ENCODE results near the gene GRIN3B. TPM values are rescaled to one million over a fixed set of nuclear protein-coding genes. Genes with fewer than 3 reads are reported as not detected.

Gene GRIN3B
- polyA plus RNA-seq, 2 of the 4 experiments (the other 2 are of a cell fraction): 0.67 to 1.5 TPM

DNA sequence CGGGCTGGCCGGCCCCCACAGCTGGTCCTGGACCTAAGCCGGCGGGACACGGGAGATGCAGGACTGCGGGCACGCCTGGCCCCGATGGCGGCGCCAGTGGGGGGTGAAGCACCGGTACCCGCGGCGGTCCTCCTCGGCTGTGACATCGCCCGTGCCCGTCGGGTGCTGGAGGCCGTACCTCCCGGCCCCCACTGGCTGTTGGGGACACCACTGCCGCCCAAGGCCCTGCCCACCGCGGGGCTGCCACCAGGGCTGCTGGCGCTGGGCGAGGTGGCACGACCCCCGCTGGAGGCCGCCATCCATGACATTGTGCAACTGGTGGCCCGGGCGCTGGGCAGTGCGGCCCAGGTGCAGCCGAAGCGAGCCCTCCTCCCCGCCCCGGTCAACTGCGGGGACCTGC is 3.1 kb downstream of the GRIN3B start:
- peaks cover 10% of the 10 kb centered on the region; the same call in 1 of the 3 replicates for H3K4me1 ChIP-seq
- ATAC-seq (no peak), FAIRE-seq (no peak), DNase-seq (ENCODE audit: low read depth in 1 of 2, low spot score in 1 of 2) (no peak)
- TF ChIP-seq ZNF302 (CRISPR knock-in tag; IDR thresholded peaks at IDR 0.05) (no peak), ESRRA (IDR thresholded peaks at IDR 0.05; ENCODE audit: borderline replicate concordance, low read length) (no peak)
- TF ChIP-seq, protein P1, sequence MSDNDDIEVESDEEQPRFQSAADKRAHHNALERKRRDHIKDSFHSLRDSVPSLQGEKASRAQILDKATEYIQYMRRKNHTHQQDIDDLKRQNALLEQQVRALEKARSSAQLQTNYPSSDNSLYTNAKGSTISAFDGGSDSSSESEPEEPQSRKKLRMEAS (IDR thresholded peaks at IDR 0.05): no peak
- H3K4me3 ChIP-seq: no peak overlapping the region
- H3K9me3 ChIP-seq: no peaks in the 10 kb centered on the region
- H3K27ac ChIP-seq: no peak overlapping the region
- no peak overlapping the region for H3K4me2 ChIP-seq
- WGBS (ENCODE audit: missing lambda C conversion rate): no CpG with 5 or more reads among the region's 37 CpGs
- POLR2A ChIA-PET: interaction anchor here (0.7 kb wide), 1 partner anchor 14 kb away, joined by 3 read pairs; no protein-coding TSS in a partner anchor
- CTCF ChIA-PET: interaction anchor here (0.6 kb wide), 2 partner anchors 655 to 1732 kb away, joined by 3 read pairs; no protein-coding TSS in a partner anchor

DNA sequence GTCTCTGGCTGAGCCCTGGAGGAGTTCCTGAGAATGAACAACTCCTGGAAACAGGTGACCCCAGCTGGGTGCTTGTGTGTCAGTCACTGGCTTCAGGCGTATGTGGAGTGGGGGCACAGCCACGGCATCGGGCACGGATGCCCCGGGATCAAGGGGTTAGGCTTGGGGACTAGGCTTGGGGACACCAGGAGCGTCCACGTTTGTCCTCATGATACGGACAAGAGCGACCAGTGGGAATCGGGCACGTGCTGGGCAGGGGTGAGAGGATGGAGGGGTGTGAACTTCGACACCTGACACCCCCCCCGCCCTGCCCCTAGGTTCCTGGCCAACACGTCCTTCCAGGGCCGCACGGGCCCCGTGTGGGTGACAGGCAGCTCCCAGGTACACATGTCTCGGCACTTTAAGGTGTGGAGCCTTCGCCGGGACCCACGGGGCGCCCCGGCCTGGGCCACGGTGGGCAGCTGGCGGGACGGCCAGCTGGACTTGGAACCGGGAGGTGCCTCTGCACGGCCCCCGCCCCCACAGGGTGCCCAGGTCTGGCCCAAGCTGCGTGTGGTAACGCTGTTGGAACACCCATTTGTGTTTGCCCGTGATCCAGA is 4.1 kb downstream of the GRIN3B start:
- ChIA-PET POLR2A (no interaction called here), CTCF (interaction anchor here (2.1 kb wide), 1 partner anchor 8 kb away, joined by 5 read pairs; no protein-coding TSS in a partner anchor)
- Histone ChIP-seq H3K4me2 (no peak overlapping the region), H3K27ac (no peak overlapping the region), H3K9me3 (no peaks in the 10 kb centered on the region), H3K4me3 (no peak overlapping the region), H3K4me1 (peaks cover 7% of the 10 kb centered on the region; the same call in 1 of the 3 replicates)
- ATAC-seq: no peak
- WGBS (ENCODE audit: missing lambda C conversion rate): 97% methylated on average over 6 of the region's 32 CpGs
- no peak for DNase-seq (ENCODE audit: low read depth in 1 of 2, low spot score in 1 of 2)
- no peak for TF ChIP-seq RARB (CRISPR knock-in tag; IDR thresholded peaks at IDR 0.05)
- no peak for TF ChIP-seq ZC3H11A (IDR thresholded peaks at IDR 0.05)
- TF ChIP-seq, protein P2, sequence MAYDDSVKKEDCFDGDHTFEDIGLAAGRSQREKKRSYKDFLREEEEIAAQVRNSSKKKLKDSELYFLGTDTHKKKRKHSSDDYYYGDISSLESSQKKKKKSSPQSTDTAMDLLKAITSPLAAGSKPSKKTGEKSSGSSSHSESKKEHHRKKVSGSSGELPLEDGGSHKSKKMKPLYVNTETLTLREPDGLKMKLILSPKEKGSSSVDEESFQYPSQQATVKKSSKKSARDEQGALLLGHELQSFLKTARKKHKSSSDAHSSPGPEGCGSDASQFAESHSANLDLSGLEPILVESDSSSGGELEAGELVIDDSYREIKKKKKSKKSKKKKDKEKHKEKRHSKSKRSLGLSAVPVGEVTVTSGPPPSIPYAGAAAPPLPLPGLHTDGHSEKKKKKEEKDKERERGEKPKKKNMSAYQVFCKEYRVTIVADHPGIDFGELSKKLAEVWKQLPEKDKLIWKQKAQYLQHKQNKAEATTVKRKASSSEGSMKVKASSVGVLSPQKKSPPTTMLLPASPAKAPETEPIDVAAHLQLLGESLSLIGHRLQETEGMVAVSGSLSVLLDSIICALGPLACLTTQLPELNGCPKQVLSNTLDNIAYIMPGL (CRISPR knock-in tag; IDR thresholded peaks at IDR 0.05; ENCODE audit: borderline replicate concordance): no peak
- TF ChIP-seq, protein P3, sequence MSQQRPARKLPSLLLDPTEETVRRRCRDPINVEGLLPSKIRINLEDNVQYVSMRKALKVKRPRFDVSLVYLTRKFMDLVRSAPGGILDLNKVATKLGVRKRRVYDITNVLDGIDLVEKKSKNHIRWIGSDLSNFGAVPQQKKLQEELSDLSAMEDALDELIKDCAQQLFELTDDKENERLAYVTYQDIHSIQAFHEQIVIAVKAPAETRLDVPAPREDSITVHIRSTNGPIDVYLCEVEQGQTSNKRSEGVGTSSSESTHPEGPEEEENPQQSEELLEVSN (IDR thresholded peaks at IDR 0.05; ENCODE audit: borderline replicate concordance, low read depth): no peak
- no peak for TF ChIP-seq CHD4 (IDR thresholded peaks at IDR 0.05; ENCODE audit: borderline replicate concordance)
- no peak for TF ChIP-seq MAFK (IDR thresholded peaks at IDR 0.05; ENCODE audit: partially characterized antibody)
- no peak for TF ChIP-seq GATA3 (IDR thresholded peaks at IDR 0.05; ENCODE audit: borderline replicate concordance)
- no peak for TF ChIP-seq EHMT2 (IDR thresholded peaks at IDR 0.05; ENCODE audit: low read depth)
- no peak for TF ChIP-seq POLR2AphosphoS2 (conservative IDR thresholded peaks at IDR 0.05; ENCODE audit: low read length)
- TF ChIP-seq HOXB5 (CRISPR knock-in tag; IDR thresholded peaks at IDR 0.05): no peak
- no peak for TF ChIP-seq SREBF2 (IDR thresholded peaks at IDR 0.05)
- TF ChIP-seq, protein P4, sequence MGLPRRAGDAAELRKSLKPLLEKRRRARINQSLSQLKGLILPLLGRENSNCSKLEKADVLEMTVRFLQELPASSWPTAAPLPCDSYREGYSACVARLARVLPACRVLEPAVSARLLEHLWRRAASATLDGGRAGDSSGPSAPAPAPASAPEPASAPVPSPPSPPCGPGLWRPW (IDR thresholded peaks at IDR 0.05): no peak
- TF ChIP-seq NR3C1 (IDR thresholded peaks at IDR 0.05): no peak
- TF ChIP-seq, protein P5, sequence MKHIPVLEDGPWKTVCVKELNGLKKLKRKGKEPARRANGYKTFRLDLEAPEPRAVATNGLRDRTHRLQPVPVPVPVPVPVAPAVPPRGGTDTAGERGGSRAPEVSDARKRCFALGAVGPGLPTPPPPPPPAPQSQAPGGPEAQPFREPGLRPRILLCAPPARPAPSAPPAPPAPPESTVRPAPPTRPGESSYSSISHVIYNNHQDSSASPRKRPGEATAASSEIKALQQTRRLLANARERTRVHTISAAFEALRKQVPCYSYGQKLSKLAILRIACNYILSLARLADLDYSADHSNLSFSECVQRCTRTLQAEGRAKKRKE (CRISPR knock-in tag; IDR thresholded peaks at IDR 0.05; ENCODE audit: low read depth): no peak
- no peak for TF ChIP-seq KDM5A (IDR thresholded peaks at IDR 0.05)
- TF ChIP-seq ESRRA (IDR thresholded peaks at IDR 0.05; ENCODE audit: borderline replicate concordance, low read length): no peak
- TF ChIP-seq ZSCAN20 (CRISPR knock-in tag; IDR thresholded peaks at IDR 0.05): no peak
- no peak for TF ChIP-seq HOXB13 (CRISPR knock-in tag; IDR thresholded peaks at IDR 0.05; ENCODE audit: low read depth)
- no peak for TF ChIP-seq RCOR1 (IDR thresholded peaks at IDR 0.05; ENCODE audit: low read depth, low read length)
- TF ChIP-seq, protein P6, sequence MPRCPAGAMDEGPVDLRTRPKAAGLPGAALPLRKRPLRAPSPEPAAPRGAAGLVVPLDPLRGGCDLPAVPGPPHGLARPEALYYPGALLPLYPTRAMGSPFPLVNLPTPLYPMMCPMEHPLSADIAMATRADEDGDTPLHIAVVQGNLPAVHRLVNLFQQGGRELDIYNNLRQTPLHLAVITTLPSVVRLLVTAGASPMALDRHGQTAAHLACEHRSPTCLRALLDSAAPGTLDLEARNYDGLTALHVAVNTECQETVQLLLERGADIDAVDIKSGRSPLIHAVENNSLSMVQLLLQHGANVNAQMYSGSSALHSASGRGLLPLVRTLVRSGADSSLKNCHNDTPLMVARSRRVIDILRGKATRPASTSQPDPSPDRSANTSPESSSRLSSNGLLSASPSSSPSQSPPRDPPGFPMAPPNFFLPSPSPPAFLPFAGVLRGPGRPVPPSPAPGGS (IDR thresholded peaks at IDR 0.05): no peak
- FAIRE-seq: no peak

Measured in A549 (cell line).